Thoracic aorta (tissue), 2 donors: ENCODE data around the gene BAZ1B. TPM values are rescaled to one million over a fixed set of nuclear protein-coding genes. Genes with fewer than 3 reads are reported as not detected.
"Not testable (repeated sequence)": the region's sequence is repeated elsewhere in the genome, so short reads cannot be mapped to it uniquely, and the experiment has no call there.

Experiments
- ATAC-seq: fragments of 150-250 bp; one replicate; pipeline ENCODE4 v1.8.0; 2017; ENCODE audit warnings: low read depth; ENCODE audit not compliant: insufficient number of reproducible peaks, low FRiP score
- DNase-seq: peaks from one replicate; pipeline ENCODE4 v3.0.0-alpha.2; 2020; ENCODE audit warnings: low spot score
- H3K27ac ChIP-seq, 2 donors: fragments of 200-600 bp; sonication (generic); 1 replicate in 1 of 2; 2 replicates in 1 of 2; pipeline ENCODE4 v1.5.1; 2016; ENCODE audit warnings: mild to moderate bottlenecking in 2 of 2, moderate library complexity in 2 of 2
- H3K27me3 ChIP-seq: fragments of 200-600 bp; sonication (generic); replicated peaks from 2 replicates; pipeline ENCODE4 v1.6.0; 2016; ENCODE audit warnings: mild to moderate bottlenecking; ENCODE audit not compliant: insufficient read depth
- H3K36me3 ChIP-seq: fragments of 200-600 bp; sonication (generic); one replicate; pipeline ENCODE4 v1.5.1; 2016
- H3K4me1 ChIP-seq, 2 donors: fragments of 200-600 bp; sonication (generic); 1 replicate in 1 of 2; 2 replicates in 1 of 2; pipeline versions ENCODE4 v1.5.1 to v1.6.0; 2016; ENCODE audit warnings: low read depth in 2 of 2, mild to moderate bottlenecking in 1 of 2; ENCODE audit not compliant: control insufficient read depth in 1 of 2
- H3K4me3 ChIP-seq: fragments of 200-600 bp; sonication (generic); 2 replicates; pipeline ENCODE4 v1.5.1; 2016; ENCODE audit warnings: mild to moderate bottlenecking
- H3K9me3 ChIP-seq: fragments of 200-600 bp; sonication (generic); 2 replicates; pipeline ENCODE4 v1.5.1; 2016
- CTCF ChIP-seq: fragments of 200-600 bp; sonication (generic); IDR thresholded peaks from one replicate; pipeline ENCODE4 v1.5.1; 2019; ENCODE audit warnings: antibody characterized with exemption
- total RNA-seq, 2 donors: library from RNA; depleted of rRNA; stranded (reverse); fragments of >200 nt; gene quantifications; one replicate each; pipeline versions ENCODE4 v1.1.0 to v1.2.3, GENCODE V29; 2016

Gene BAZ1B
- total RNA-seq, 2 donors from 2014 or later: 43.9 to 65.3 TPM

DNA sequence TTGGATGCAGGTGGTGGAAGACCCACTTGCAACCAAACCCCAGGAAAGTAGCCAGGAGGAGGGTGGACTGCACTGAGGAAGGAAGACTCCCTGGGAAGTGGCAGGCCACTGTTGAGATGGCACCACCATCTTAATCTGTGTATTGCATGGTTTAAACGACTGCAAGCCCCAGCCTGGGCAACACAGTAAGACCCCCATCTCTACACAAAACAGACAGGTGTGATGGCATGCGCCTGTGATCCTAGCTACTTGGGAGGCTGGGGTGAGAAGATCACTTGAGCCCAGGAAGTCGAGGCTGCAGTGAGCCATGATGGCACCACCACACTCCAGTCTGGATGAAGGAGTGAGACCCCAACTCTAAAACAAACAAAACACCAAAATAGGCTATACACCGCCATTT, 45.0 kb upstream of the BAZ1B start:
- ATAC-seq (no peak), DNase-seq (no peak)
- H3K9me3 ChIP-seq: no peaks in the 10 kb centered on the region
- no peak for TF ChIP-seq CTCF
- H3K4me1 ChIP-seq: no peaks in the 10 kb centered on the region
- H3K36me3 ChIP-seq: peaks cover 26% of the 10 kb centered on the region
- H3K4me3 ChIP-seq: no peak overlapping the region
- no peak overlapping the region for H3K27ac ChIP-seq
- H3K27me3 ChIP-seq: no peaks in the 10 kb centered on the region

GRCh38 chr7:73566431-73566830, 44.3 kb upstream of the BAZ1B start:
- peak overlapping the region; percentile 30 for H3K4me3 ChIP-seq

DNA sequence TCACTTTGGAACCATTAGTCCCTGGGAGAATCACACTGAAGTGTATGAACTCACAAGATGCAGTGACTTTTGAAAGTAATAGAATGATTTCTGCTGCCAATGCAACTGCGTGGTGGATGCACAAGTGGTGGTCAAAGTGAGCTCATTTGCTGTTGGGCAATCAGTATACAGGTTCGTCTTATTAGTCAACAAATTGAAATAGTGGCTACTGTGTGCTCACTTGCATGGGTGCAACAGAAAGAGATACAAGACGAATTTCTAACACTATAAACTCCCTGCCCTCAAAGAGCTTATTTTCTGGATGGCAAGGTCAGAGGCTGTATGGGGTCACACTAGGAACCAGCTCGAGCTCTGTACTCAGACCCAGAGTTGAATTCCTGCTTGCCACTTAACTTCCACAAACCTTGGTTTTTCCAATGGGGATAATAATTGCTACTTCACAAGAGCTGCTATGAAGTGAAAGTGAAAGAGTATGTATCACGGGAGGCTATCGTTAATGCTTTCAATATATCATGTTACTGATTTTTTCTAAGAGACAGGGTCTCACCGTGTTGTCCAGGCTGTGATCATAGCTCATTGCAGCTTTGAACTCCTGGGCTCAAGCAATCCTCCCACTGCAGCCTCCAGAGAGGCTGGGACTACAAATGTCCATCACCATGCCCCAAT, 43.7 kb upstream of the BAZ1B start:
- Histone ChIP-seq H3K27ac (no peak overlapping the region), H3K9me3 (no peaks in the 10 kb centered on the region), H3K27me3 (no peaks in the 10 kb centered on the region), H3K4me1 (no peaks in the 10 kb centered on the region), H3K4me3 (peak overlapping the region; percentile 30), H3K36me3 (peaks cover 15% of the 10 kb centered on the region)
- DNase-seq (no peak), ATAC-seq (no peak)
- no peak for TF ChIP-seq CTCF

More at GRCh38 chr7:73566431-73566830, 44.3 kb upstream of the BAZ1B start:
- H3K27me3 ChIP-seq, DNase-seq, H3K27ac ChIP-seq, H3K9me3 ChIP-seq, H3K4me1 ChIP-seq, ATAC-seq: not testable (repeated sequence)
- H3K36me3 ChIP-seq: peaks cover 21% of the 10 kb centered on the region

DNA sequence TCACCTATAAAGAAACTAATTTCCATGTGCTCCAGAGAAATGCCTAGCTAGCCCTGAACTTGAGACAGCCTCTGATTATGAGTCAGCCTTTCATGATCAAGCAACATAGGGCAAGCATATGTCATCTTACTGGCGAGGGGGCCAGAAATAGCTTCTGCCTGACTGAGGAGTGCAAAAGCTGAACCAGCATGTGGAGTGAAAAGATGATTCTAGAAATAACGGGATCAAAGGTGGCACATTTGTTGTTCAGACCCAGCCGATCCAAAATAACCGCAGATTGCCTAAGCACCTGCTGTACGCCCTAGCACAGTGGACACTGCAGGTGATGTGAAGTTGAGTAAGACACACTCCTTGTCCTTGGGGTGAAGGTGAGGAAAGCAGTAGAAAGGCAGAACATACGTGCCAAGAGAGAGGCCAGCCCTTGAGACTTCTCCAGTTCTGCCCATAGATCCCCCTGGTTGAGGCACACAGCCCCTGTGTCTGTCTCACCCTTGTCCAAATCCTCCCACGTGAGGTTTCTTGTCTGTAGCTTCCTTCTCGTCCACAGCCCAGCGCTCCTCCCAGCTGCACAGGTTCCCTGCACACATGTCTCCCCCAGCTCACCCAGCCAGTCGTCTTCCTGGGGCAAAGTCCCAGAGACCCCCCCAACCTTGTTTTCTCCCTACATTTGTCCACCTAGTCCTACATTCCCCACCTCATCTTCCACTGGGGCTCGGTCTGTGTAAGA, 38.2 kb upstream of the BAZ1B start:
- DNase-seq (no peak), ATAC-seq (no peak)
- no peak overlapping the region for H3K4me3 ChIP-seq
- H3K27me3 ChIP-seq: no peaks in the 10 kb centered on the region
- no peak overlapping the region for H3K27ac ChIP-seq
- H3K9me3 ChIP-seq: no peaks in the 10 kb centered on the region
- H3K36me3 ChIP-seq: no peaks in the 10 kb centered on the region
- TF ChIP-seq CTCF: no peak
- peaks cover 15 to 17% of the 10 kb centered on the region in 2 donors for H3K4me1 ChIP-seq

- no peaks in the 10 kb centered on the region for H3K27me3 ChIP-seq
- H3K36me3 ChIP-seq: peaks cover 3% of the 10 kb centered on the region
- peak within 1 kb of the TSS; percentile 84 for H3K4me3 ChIP-seq
- TF ChIP-seq CTCF: no peak
- peak; percentile 63 for ATAC-seq
- no peaks in the 10 kb centered on the region for H3K9me3 ChIP-seq
- no peak for DNase-seq
- H3K4me1 ChIP-seq: peaks cover 19% of the 10 kb centered on the region in 2 donors
- peak within 1 kb of the TSS; percentile 99 for H3K27ac ChIP-seq
These were observed 35.5 kb upstream of the BAZ1B start, which contains the start of gene BCL7B for GRCh38 chr7:73557397-73558257. TSS of gene BCL7B (minus strand) at chr7:73557690. CDS start at chr7:73557578, 112 bp downstream.
